GM12874 (cell line): Measurements from ENCODE around the gene OR2T1.

Experiments
- CTCF ChIP-seq: IDR thresholded peaks from 2 replicates; pipeline ENCODE4 v1.5.1; 2011; ENCODE audit warnings: low read depth, mild to moderate bottlenecking, control low read depth, low read length, moderate library complexity; ENCODE audit not compliant: insufficient read depth

Gene OR2T1, protein sequence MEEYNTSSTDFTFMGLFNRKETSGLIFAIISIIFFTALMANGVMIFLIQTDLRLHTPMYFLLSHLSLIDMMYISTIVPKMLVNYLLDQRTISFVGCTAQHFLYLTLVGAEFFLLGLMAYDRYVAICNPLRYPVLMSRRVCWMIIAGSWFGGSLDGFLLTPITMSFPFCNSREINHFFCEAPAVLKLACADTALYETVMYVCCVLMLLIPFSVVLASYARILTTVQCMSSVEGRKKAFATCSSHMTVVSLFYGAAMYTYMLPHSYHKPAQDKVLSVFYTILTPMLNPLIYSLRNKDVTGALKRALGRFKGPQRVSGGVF

GRCh38 chr1:248402748-248403147, at the start of gene OR2T1:
Gene OR2T1, plus strand, starts transcription at chr1:248403048. Its CDS starts 3,100 bp downstream, at chr1:248406148.
- TF ChIP-seq CTCF = no peak

- TF ChIP-seq CTCF = no peak
Measured at GRCh38 chr1:248359415-248359814, 43.4 kb upstream of the OR2T1 start.

GRCh38 chr1:248361121-248361715, 41.6 kb upstream of the OR2T1 start, which contains the start of gene OR2T4:
Gene OR2T4, plus strand, starts transcription at chr1:248361665. Its CDS starts 0 bp downstream, at chr1:248361665.
- no peak for TF ChIP-seq CTCF

DNA sequence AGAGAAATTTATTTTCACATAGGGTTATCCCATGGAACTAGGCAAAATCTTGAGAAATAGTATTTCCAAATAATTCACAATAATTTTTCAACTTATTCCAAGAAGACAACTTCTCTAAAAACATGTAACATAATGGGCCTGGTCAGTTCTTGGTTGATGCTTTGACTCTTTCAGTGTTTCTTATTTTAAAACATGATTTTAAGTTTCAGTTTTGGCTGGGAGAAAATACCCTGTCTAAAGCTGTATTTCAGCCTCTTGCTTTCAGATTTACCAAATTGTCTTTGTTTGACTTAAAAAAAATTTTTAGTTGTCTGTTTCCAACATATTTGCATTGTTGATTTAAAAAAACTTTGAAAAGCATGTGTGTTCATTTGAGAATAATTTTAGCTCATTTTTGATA, 36.2 kb upstream of the OR2T1 start:
- TF ChIP-seq CTCF = no peak

- TF ChIP-seq CTCF = no peak
Measured at GRCh38 chr1:248372394-248372793, 30.5 kb upstream of the OR2T1 start.

GRCh38 chr1:248373761-248374160, 29.1 kb upstream of the OR2T1 start:
- TF ChIP-seq CTCF = no peak

DNA sequence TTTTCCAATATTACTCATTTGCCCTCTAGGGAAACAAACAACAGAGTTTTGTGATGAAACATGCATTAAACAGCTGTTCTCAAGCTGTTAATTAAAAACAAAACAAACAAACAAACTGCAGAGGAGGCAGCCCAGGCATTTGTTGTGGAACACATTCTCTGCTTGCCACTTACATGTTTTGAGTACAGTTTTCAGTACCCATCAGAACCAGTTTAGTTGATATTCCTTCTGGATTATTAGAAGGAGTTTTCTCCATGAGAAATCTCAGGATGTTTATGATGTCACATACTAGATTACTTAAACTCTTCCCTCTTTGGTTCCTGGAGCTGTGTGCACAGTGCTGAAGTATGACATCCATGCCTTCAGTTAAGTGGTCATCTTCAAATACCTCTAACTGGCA, 27.4 kb upstream of the OR2T1 start, which contains the start of gene OR2T6:
TSS of gene OR2T6 (plus strand) at position 301 of the 400 bp plus-strand sequence. CDS start 11,863 bp downstream, outside the sequence.
- no peak for TF ChIP-seq CTCF
